HUDEP-2 (cell line): ENCODE measurements around the gene ITPKC.
"Not testable (repeated sequence)": the region's sequence is repeated elsewhere in the genome, so short reads cannot be mapped to it uniquely, and the experiment has no call there.

Source experiments
- DNase-seq, 76 experiments: peaks; one replicate each; lab custom pipeline; 2025; ENCODE audit not compliant: unreplicated experiment in 76 of 76; lab: John Stamatoyannopoulos, UW

Gene ITPKC

DNA sequence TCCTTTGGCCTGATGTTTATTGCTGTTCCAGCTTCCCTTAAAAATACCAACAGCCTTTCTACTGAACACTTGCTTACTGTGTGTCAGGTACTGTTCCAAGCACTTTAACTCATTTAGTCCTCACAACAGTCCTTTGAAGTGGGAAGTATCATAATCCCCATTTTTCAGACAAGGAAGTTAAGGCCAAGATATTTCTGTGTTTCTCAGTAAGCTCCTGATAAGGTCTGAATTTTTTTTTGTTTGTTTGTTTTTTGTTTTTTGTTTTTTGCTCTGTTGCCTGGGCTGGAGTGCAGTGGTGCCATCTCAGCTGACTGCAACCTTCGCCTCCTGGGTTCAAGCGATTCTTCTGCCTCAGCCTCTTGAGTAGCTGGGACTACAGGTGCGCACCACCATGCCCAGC is 41.6 kb downstream of the ITPKC start:
- DNase-seq: no peak

DNA sequence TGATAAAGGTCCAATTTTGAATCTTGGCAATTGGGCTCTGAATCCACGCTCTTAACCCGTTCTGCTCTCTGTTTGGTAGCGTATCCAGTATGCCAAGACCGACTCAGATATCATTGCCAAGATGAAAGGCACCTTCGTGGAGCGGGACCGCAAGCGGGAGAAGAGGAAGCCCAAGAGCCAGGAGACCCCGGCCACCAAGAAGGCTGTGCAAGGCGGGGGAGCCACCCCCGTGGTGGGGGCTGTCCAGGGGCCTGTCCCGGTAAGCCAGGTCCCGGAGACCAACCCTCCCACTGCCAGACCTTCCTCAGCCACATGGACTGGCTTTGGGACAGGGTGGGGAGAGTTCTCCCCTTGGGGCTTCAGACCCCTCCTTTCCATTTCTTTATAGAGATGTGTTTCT is 42.4 kb downstream of the ITPKC start:
- no peak for DNase-seq

DNA sequence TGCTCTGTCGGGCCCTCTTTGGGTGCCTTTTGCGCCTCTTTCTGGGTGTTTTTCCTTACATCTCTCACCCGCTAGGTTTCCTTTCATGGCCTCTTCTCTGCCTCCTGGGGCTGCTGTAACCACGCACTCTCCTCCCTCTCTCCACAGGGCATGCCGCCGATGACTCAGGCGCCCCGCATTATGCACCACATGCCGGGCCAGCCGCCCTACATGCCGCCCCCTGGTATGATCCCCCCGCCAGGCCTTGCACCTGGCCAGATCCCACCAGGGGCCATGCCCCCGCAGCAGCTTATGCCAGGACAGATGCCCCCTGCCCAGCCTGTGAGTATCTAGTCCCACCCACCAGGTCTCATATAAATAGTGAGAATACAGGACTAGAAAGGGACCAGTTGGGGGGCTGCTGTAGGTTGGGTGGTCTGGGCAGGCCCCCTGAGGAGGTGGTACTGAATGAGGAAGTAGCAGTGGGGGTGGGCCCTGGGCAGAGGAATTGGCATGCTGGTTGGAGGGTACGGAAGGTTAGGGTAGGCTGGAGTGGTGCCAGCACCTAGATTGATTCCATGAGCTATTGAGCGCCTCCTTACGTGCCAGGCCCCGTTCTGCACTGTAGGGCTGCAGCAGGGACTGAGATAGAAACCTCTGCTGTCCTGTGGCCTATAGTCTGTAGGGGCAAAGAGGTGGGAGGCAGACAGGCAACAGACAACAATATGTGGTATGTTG is 46.0 kb downstream of the ITPKC start:
- DNase-seq: no peak

DNA sequence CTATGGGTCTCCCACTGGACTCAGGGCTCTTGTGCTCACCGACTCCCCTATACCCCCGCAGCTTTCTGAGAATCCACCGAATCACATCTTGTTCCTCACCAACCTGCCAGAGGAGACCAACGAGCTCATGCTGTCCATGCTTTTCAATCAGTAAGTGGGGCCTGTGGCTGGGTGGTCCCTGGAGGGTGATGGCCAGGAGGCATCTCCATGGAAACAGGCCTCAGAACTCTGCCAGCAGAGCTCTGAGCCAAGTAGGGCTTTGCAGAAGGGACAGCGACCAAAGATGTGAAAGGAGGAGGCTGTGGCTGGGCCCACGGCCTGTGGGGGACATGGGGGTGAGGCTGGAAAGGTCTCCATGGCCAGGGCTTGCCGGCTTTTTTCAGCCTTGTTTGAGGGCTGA is 46.6 kb downstream of the ITPKC start:
- no peak for DNase-seq

DNA sequence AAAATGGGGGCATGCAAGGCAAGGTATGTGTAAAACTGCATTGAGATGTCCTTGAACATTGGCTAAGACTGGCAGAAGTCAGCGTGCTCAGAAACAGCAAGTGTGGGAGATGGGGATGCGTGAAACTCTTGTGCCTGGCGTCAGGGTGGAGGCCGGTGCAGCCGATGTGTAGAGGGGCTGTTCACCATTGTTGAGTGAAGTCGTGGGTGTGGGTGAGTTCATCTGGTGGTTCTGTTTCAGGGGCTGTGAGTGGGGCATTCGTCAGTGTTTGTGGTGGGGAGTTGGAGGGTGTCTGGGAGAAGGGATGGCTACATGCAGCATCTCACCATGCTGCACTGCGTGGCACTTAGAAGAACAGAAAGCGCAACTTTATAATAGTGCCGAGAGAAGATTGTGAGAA is 47.1 kb downstream of the ITPKC start:
- DNase-seq: no peak

DNA sequence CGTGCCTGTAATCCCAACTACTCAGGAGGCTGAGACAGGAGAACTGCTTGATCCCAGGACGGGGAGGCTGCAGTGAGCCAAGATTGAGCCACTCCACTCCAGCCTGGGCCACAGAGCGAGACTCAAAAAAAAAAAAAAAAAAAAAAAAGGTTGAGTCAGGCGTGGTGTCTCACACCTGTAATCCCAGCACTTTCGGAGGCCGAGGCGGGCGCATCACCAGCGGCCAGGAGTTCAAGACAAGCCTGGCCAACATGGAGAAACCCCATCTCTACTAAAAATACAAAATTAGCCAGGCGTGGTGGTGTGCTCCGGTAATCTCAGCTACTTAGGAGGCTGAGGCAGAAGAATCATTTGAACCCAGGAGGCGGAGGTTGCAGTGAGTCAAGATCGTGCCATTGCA is 49.5 kb downstream of the ITPKC start:
- not testable (repeated sequence) for DNase-seq

DNA sequence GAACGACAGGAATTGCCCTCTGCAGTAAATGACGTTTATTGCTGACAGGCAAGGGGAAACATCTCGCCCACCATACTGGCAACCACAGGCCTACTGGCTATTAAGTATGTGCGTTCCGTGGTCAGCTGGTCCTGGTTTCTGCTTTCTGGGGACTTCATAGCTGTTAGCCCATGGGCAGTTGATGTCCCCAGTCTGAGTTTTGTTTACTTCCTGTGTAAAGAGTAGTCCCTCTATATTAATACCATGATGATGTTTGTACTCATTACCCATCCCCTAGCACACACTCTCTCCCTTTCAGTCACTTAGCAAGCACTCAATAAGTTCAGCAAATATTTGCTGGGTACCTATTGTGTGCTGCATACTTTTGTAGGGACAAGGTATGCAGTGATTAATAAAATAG is 52.0 kb downstream of the ITPKC start:
- DNase-seq: no peak

DNA sequence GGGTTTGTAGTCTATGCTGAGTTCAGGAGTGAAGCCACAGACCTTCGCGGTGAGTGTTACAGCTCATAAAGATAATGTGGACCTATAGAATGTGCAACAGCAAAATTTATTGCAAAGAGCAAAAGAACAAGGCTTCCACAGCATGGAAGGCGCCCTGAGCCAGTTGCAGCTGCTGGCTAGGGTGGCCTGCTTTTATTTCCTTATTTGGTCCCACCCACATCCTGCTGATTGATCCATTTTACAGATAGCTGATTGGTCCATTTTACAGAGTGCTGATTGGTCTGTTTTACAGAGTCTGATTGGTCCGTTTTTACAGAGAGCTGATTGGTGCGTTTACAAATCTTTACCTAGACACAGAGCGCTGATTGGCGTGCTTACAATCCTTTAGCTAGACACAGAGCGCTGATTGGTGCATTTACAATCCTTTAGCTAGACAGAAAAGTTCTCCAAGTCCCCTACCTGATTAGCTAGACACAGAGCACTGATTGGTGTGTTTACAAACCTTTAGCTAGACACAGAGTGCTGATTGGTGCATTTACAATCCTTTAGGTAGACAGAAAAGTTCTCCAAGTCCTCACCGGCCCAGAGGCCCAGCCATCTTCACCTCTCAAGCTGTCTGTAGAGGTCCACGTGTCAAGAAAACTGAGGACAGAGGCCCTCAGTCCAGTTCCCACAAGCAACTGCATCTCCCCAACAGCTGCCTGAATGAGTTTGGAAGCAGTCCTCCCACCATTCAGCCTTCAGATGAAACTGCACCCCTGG is 54.4 kb downstream of the ITPKC start:
- DNase-seq: peak in 9 of 76 experiments; percentile 14 to 29 (median 18)

DNA sequence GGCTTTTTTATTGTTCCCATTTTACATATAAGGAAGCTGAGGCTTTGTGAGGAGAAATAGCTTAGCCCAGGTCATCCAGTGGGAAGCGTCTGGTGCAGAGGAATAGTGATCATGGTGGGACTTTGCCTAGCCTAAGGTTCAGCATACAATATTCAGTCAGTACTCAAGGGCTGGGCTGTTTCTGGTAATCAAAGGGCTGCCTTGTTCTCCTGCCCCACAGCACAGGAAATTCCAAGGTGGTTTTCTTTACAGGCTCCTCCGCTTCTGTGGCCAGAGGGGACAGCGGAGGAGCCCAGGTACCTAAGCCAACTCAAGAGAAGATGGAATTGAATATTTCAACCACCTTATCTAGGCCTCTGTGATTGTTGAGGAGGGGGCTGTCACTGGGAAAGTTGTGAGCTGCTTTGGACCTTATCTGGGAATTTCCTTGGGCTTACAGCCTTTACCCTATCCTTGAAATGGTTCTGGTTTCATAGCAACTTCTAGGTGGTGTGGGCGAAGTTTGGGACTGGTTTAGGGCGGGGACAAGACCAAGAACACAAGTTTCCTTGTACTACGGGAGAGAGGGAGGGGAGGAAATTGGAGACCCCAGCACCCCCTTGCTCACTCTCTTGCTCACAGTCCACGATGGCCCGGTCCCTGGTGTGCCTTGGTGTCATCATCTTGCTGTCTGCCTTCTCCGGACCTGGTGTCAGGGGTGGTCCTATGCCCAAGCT is 58.2 kb downstream of the ITPKC start, which contains the start of gene MIA:
MIA (plus strand) TSS at position 606 of the 716 bp plus-strand sequence; CDS start at position 628, 22 bp downstream.
- DNase-seq: no peak

DNA sequence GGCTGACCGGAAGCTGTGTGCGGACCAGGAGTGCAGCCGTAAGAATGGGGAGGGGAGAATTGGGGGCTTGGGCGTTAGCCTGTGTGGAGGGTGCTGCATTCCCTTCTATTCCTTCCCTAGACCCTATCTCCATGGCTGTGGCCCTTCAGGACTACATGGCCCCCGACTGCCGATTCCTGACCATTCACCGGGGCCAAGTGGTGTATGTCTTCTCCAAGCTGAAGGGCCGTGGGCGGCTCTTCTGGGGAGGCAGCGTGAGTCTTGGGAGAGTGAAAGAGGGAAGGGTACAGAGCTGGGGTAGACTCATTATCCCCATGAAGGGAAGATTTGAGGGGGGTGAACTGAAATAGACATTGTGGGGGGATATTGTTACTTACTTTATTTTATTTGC is 58.7 kb downstream of the ITPKC start:
- no peak for DNase-seq

DNA sequence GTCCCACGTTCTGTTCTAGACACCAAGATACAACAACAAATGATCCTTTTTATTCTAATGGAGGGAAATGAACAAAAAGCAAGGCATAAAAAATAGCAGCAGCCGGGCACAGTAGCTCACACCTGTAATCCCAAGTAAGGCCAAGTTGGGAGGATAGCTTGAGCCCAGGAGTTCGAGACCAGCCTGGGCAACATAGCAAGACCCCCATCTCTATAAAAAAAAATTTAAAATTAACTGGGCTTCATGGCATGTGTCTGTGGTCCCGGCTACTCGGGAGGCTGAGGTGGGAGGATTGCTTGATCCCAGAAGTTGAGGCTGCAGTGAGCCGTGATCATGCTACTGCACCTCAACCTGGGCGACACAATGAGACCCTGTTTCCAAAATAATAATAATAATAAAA is 59.5 kb downstream of the ITPKC start:
- no peak for DNase-seq

DNA sequence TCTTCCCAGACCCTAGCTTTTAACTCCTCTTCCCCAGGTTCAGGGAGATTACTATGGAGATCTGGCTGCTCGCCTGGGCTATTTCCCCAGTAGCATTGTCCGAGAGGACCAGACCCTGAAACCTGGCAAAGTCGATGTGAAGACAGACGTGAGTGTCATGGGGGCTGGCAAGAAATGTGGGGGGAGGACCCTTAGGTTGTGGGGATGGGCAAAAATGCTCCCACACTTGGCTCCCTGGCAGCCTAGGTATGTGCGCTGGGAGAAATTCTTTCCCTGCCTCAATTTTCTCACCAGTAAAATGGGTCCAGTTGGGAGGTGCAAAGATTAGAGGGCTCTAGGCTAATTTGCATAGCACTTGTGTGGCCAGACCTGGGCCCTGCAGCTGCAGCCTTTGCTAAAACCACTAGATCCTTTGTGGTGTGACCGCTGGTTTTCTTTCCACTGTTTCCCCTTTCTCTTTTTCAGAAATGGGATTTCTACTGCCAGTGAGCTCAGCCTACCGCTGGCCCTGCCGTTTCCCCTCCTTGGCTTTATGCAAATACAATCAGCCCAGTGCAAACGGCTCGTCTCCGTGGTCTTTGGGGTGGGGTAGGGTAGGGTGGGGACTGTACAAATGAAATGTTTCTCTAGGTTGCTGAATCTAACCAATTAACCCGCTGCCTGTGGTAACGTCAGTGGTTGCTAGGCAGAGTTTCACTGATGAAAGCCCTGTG is 60.2 kb downstream of the ITPKC start:
- peak in 72 of 76 experiments; percentile 40 to 96 (median 87) for DNase-seq

DNA sequence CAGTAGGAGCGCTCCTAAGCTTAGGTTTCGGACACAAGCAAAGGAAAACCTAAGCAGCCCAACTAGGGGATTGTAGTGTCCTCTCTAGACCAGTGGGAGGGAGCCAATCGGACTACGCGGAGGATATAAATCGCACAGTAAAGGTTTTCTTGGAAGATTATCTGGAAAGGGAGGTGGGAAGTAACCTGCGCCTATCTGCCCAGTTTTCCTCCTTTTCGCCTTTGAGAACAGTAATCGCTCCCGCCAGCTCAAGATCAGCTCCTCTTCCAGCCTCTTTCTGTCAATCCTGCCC is 60.7 kb downstream of the ITPKC start:
- peak in 2 of 76 experiments; percentile 92 to 97 for DNase-seq

DNA sequence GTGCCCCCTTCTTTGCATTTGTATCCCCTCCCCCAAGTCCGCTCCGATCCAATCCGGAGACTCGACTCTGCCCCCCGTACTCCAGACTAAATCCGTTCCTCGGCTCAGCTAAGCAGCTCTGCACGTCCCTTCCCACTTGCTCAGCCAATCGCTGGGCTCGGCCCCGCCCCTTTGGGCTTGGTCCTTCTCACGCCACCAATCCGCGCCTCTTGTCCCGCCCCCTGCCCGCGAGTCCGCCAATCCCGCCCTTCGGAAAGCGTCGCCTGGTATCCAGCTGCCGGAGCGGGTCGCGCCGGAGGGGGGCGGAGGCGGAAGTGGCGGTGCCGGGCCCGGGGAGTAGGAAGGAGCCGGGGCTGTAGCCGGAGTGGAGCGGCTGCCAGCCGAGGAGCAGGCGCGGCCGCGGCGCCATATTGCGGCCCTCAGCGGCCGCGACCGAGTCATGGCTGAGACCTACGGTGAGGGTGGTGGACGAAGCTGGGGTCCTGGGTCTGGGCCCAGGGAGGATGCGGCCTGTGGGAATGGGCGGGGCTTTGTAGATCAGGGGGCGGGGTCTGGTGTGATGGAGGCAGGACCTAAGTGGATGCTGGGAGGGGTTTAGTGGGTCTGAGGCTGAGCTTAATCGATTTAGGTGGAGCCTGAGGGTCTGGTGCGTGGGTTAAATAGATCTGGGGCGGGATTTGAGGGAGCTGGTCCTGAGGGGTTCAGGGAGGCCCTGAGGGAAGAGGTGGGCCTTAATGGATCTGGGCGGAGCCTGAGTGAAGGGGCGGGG is 61.2 kb downstream of the ITPKC start, which contains the start of gene RAB4B:
RAB4B (plus strand) TSS at position 311 of the 769 bp plus-strand sequence; CDS start at position 440, 129 bp downstream.
- peak; percentile 94 to 100 (median 100) for DNase-seq

DNA sequence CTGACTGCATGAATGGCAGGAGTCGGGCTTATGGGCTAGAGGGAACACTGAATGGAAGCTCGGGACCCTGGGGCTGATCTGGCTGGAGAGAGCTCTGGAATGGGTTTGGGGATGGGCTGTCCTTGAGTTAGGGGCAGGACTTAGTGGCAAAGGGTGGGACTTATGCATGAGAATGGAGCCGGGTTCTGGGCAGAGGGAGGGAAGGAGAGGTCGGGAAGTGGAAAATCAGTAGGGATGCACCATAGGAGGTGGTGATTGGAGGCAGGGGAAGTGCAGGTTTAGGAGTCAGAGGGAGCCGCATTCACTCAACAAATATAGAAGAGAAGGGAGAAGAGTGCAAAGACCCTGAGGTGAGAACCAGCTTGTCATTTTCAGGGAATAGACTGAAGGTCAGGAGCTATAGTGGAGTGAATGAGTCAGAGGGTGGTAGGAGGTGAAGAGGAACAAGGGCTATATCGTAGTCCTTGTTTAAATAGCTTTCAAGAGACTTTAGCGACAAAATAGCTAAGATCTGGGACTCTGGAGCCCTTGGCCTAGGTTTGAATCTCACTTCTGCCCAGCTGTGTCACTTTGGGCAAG is 61.9 kb downstream of the ITPKC start:
- peak in 7 of 76 experiments; percentile 16 to 50 (median 26) for DNase-seq

DNA sequence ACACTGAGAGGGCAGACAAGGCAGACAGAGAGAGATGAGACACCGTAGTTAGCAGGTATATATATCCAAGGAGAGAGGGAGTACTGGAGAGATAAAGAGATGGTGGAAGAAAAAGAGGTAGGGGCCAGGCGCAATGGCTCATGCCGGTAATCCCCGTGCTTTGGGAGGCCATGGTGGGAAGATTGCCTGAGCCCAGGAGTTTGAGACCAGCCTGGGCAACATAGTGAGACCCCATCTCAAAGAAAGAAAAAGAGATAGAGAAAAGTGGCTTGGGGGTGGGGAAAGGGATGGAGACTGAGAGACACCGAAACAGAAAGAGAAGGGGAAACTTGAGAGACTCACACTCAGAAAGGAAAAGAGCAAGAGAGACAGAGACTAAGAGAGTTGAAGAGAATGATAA is 63.7 kb downstream of the ITPKC start:
- DNase-seq: no peak

DNA sequence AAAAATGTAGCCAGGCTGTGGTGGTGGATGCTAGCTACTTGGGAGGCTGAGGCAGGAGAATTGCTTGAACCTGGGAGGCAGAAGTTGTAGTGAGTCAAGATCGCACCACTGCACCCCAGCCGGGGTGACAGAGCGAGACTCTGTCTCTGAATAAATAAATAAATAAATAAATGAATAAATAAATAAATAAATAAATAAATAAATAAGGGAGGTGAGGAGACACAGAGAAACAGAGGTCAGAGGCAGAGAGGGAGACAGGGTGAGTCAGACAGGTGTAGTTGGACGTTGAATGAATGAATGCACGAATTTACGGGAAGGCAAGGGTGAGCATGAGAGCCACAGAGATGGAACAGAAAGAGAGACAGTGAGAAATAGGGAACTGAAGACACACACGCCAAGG is 64.2 kb downstream of the ITPKC start:
- no peak for DNase-seq

DNA sequence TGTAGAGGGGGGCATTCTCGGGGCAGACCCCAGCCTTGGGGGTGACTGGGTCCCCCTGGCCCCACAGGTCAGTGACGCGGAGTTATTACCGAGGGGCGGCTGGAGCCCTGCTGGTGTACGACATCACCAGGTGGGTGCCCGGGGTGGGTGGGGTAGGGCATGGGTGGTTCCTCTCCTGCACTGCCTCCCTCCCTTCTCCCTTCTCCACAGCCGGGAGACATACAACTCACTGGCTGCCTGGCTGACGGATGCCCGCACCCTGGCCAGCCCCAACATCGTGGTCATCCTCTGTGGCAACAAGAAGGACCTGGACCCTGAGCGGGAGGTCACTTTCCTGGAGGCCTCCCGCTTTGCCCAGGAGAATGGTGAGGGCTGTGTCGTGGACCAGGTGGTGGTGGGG is 66.8 kb downstream of the ITPKC start:
- DNase-seq: no peak

DNA sequence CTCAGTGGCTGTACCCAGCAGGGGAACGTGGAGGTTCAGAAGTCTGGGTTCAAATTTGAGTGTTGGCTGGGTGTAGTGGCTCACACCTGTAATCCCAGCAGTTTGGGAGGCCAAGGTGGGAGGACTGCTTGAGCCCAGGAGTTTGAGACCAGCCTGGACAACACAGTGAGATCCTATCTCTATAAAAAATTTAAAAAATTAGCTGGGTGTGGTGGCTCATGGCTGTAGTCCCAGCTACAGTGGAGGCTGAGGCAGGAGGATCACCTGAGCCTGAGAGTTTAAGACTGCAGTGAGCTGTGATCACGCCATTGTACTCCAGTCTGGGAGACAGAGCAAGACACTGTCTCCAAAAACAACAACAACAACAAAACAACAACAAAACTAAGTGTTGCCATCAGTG is 67.2 kb downstream of the ITPKC start:
- DNase-seq: not testable (repeated sequence)

DNA sequence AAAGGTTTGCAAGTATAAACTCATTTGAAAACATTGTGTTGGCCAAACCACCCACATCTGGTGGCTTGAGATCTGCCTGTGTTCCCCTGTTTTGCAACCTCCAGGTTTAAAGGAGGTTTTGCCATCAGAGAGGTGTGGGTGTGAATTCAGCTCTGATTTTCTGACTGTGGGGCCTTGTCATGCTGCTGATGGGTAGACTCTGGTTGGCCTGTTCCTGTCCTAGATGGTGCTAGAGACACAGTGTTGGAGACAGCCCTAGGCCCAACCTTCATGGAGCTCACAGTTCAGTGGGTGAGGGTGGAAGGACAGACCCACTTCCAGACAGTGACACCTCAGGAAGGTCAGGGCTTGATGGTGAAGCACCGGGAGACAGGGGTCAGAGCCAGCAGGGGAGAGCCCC is 68.6 kb downstream of the ITPKC start:
- DNase-seq: no peak
